ENCODE results near the gene TTC23L. TPM values are rescaled to one million over a fixed set of nuclear protein-coding genes. Genes with fewer than 3 reads are reported as not detected.

TTC23L gene
- total RNA-seq, 4 donors from 2014 or later, result 0.15 to 2.0 TPM; not detected in 2

DNA sequence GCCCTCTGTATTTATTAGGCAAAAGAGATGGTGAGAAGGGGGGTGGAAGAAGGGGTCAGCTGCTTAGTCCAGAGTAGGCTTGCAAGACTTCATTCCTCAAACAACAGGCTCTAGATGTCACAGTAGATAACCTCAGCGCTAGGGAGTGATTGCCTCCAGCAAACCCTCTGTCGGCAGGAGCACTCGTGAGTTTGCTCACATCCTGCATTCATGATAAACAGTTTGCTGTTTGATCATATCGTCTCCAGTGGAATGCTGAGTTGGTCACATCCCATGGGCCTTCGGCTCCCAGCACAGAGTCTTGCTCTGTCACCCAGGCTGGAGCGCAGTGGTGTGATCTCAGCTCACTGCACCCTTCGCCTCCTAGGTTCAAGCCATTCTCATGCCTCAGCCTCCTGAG lies 3.6 kb downstream of the TTC23L start:
- Histone ChIP-seq H3K36me3 (no peaks in the 10 kb centered on the region), H3K9me3 (no peaks in the 10 kb centered on the region), H3K4me3 (no peak overlapping the region), H3K27ac (no peak overlapping the region), H3K27me3 (no peaks in the 10 kb centered on the region), H3K4me1 (no peaks in the 10 kb centered on the region)
- intact Hi-C loops (cut with DNase I; ENCODE audit: low total_unique reads), result no loop called here
- no peak for DNase-seq
- TF ChIP-seq, protein P1, sequence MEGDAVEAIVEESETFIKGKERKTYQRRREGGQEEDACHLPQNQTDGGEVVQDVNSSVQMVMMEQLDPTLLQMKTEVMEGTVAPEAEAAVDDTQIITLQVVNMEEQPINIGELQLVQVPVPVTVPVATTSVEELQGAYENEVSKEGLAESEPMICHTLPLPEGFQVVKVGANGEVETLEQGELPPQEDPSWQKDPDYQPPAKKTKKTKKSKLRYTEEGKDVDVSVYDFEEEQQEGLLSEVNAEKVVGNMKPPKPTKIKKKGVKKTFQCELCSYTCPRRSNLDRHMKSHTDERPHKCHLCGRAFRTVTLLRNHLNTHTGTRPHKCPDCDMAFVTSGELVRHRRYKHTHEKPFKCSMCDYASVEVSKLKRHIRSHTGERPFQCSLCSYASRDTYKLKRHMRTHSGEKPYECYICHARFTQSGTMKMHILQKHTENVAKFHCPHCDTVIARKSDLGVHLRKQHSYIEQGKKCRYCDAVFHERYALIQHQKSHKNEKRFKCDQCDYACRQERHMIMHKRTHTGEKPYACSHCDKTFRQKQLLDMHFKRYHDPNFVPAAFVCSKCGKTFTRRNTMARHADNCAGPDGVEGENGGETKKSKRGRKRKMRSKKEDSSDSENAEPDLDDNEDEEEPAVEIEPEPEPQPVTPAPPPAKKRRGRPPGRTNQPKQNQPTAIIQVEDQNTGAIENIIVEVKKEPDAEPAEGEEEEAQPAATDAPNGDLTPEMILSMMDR (IDR thresholded peaks at IDR 0.05), result no peak
- TF ChIP-seq POLR2A (IDR thresholded peaks at IDR 0.05), result no peak

DNA sequence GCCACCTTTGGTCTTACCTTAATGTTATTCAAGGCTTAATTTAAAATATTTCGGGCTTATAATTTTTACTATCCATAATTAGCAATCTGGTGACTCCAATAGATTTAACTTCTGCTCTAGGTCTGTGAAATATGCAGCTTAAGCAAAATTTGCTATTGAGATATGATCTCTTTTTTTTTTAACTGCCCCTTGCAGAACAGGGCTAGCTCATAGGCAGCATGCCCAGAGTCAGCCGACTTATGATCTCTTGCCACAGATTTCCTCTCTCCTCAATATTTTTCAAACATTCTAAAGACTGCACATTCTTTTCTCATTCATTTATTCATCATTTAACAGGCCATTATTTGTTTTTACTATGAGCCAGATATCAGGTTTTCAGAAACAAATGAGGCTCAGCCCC lies 4.5 kb downstream of the TTC23L start:
- Histone ChIP-seq H3K4me1 (no peaks in the 10 kb centered on the region), H3K36me3 (no peaks in the 10 kb centered on the region), H3K27me3 (no peaks in the 10 kb centered on the region), H3K27ac (no peak overlapping the region), H3K9me3 (no peaks in the 10 kb centered on the region), H3K4me3 (no peak overlapping the region)
- no peak for DNase-seq
- TF ChIP-seq, protein P1 (IDR thresholded peaks at IDR 0.05), result no peak
- TF ChIP-seq POLR2A (IDR thresholded peaks at IDR 0.05), result no peak
- intact Hi-C loops (cut with DNase I; ENCODE audit: low total_unique reads), result no loop called here

DNA sequence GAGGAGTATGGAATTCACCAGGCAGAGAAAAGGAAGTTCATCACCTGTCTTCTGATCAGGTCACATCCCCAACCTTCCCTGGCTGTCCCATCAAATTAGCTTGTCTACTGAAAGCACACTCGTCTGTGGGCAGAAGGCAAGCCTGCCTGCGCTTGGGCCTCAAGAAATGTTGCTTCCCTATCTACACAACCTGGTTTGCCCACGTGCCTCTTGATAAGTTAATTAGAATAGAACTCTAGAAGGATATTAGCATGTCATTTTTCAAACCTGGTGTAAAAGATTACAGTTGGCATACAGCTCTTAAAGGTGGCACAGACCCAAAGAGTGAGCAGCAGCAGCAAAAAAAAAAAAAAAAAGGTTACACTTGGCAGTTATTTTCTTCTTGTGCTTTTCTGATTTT lies 5.1 kb downstream of the TTC23L start:
- no peaks in the 10 kb centered on the region for H3K36me3 ChIP-seq
- no peak overlapping the region for H3K27ac ChIP-seq
- TF ChIP-seq, protein P1 (IDR thresholded peaks at IDR 0.05), result no peak
- TF ChIP-seq POLR2A (IDR thresholded peaks at IDR 0.05), result no peak
- DNase-seq, result no peak
- intact Hi-C loops (cut with DNase I; ENCODE audit: low total_unique reads), result no loop called here
- H3K4me1 ChIP-seq, result no peaks in the 10 kb centered on the region
- H3K4me3 ChIP-seq, result no peak overlapping the region
- H3K9me3 ChIP-seq, result no peaks in the 10 kb centered on the region
- H3K27me3 ChIP-seq, result no peaks in the 10 kb centered on the region

DNA sequence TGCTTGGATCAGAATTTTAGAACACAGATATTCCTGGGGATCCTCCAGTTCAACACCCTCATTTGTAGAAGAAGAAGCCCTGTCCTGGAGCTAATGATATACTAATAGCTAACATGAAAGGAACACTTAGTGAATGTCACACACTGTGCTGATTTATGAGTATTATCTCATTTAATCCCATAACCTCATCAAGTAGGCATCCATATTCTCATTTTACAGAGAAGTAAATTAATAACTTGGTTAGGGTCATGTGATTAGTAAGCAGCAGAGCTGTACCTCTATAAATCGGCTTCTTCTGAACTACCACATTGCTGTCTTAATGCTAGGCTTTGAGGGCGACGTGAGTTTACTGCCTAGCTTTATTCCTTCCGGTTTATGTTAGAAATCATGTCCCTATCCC lies 6.0 kb downstream of the TTC23L start:
- TF ChIP-seq, protein P1 (IDR thresholded peaks at IDR 0.05), result no peak
- no peak for TF ChIP-seq POLR2A (IDR thresholded peaks at IDR 0.05)
- Histone ChIP-seq H3K9me3 (no peaks in the 10 kb centered on the region), H3K4me3 (no peak overlapping the region), H3K4me1 (no peaks in the 10 kb centered on the region), H3K27me3 (no peaks in the 10 kb centered on the region), H3K36me3 (no peaks in the 10 kb centered on the region), H3K27ac (no peak overlapping the region)
- intact Hi-C loops (cut with DNase I; ENCODE audit: low total_unique reads), result no loop called here
- no peak for DNase-seq

DNA sequence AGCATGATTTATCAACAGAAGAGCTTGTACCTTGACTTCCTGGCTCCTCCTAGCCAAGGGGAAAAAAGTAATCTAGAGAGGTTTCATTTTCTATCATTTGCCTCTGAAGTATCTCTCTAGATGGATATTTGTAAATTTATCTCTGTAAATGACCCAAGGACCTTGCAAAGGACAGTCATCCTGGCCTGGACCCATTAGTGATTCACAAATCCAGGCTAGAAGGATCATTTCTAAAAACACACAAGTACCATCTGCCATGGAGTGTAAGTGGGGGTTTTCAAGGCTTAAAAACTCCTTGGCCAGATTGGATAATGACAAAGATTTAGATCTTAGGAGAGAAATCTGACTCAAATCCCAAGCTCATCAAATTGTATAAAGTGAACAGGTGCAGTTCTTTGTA lies 8.1 kb downstream of the TTC23L start:
- no peak overlapping the region for H3K27ac ChIP-seq
- intact Hi-C loops (cut with DNase I; ENCODE audit: low total_unique reads), result no loop called here
- H3K9me3 ChIP-seq, result no peaks in the 10 kb centered on the region
- TF ChIP-seq, protein P1 (IDR thresholded peaks at IDR 0.05), result no peak
- no peaks in the 10 kb centered on the region for H3K27me3 ChIP-seq
- no peak overlapping the region for H3K4me3 ChIP-seq
- no peaks in the 10 kb centered on the region for H3K4me1 ChIP-seq
- DNase-seq, result no peak
- H3K36me3 ChIP-seq, result no peaks in the 10 kb centered on the region
